ENCODE data around the gene GCK.

Gene GCK

DNA sequence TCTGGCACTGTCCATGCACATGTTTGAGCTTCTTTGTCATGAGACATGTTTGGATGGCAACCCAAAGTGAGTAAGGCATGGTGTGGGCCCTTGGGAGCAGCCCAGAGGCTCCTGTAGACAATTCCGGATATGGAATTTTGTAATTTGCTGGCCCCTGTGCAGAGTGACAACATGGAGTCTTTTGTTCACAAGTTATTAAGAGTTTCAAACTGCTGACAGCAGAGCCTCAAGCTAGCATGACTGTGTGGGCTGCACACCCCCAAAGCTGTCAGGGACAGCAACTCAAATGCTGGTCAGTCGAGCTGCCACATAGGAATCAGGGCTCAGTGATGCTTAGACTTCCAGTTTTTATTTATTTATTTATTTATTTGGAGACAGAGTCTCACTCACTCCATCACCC is 41.1 kb downstream of the GCK start:
- TF ChIP-seq GLIS3 (CRISPR knock-in tag; IDR thresholded peaks at IDR 0.05) (no peak), ISL1 (CRISPR knock-in tag; IDR thresholded peaks at IDR 0.05) (no peak), CSDC2 (CRISPR knock-in tag; IDR thresholded peaks at IDR 0.05) (no peak), BACH2 (CRISPR knock-in tag; IDR thresholded peaks at IDR 0.05; ENCODE audit: borderline replicate concordance) (no peak), ZC3H10 (CRISPR knock-in tag; IDR thresholded peaks at IDR 0.05) (no peak), PPARA (CRISPR knock-in tag; IDR thresholded peaks at IDR 0.05; ENCODE audit: borderline replicate concordance) (no peak), ZNF70 (CRISPR knock-in tag; IDR thresholded peaks at IDR 0.05) (no peak), SNAI2 (CRISPR knock-in tag; IDR thresholded peaks at IDR 0.05) (no peak), RARB (CRISPR knock-in tag; IDR thresholded peaks at IDR 0.05) (no peak), ZNF8 (CRISPR knock-in tag; IDR thresholded peaks at IDR 0.05) (no peak), ZFP30 (CRISPR knock-in tag; IDR thresholded peaks at IDR 0.05) (no peak), TOX (CRISPR knock-in tag; IDR thresholded peaks at IDR 0.05; ENCODE audit: borderline replicate concordance) (no peak), ZNF565 (CRISPR knock-in tag; conservative IDR thresholded peaks at IDR 0.05; ENCODE audit: low read depth) (no peak)
- TF ChIP-seq, protein P1, sequence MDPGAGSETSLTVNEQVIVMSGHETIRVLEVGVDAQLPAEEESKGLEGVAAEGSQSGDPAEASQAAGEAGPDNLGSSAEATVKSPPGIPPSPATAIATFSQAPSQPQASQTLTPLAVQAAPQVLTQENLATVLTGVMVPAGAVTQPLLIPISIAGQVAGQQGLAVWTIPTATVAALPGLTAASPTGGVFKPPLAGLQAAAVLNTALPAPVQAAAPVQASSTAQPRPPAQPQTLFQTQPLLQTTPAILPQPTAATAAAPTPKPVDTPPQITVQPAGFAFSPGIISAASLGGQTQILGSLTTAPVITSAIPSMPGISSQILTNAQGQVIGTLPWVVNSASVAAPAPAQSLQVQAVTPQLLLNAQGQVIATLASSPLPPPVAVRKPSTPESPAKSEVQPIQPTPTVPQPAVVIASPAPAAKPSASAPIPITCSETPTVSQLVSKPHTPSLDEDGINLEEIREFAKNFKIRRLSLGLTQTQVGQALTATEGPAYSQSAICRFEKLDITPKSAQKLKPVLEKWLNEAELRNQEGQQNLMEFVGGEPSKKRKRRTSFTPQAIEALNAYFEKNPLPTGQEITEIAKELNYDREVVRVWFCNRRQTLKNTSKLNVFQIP (CRISPR knock-in tag; IDR thresholded peaks at IDR 0.05; ENCODE audit: borderline replicate concordance, low read depth): no peak
- TF ChIP-seq, protein P2, sequence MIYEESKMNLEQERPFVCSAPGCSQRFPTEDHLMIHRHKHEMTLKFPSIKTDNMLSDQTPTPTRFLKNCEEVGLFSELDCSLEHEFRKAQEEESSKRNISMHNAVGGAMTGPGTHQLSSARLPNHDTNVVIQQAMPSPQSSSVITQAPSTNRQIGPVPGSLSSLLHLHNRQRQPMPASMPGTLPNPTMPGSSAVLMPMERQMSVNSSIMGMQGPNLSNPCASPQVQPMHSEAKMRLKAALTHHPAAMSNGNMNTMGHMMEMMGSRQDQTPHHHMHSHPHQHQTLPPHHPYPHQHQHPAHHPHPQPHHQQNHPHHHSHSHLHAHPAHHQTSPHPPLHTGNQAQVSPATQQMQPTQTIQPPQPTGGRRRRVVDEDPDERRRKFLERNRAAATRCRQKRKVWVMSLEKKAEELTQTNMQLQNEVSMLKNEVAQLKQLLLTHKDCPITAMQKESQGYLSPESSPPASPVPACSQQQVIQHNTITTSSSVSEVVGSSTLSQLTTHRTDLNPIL (CRISPR knock-in tag; IDR thresholded peaks at IDR 0.05; ENCODE audit: low read depth): no peak
- ATAC-seq: no peak

DNA sequence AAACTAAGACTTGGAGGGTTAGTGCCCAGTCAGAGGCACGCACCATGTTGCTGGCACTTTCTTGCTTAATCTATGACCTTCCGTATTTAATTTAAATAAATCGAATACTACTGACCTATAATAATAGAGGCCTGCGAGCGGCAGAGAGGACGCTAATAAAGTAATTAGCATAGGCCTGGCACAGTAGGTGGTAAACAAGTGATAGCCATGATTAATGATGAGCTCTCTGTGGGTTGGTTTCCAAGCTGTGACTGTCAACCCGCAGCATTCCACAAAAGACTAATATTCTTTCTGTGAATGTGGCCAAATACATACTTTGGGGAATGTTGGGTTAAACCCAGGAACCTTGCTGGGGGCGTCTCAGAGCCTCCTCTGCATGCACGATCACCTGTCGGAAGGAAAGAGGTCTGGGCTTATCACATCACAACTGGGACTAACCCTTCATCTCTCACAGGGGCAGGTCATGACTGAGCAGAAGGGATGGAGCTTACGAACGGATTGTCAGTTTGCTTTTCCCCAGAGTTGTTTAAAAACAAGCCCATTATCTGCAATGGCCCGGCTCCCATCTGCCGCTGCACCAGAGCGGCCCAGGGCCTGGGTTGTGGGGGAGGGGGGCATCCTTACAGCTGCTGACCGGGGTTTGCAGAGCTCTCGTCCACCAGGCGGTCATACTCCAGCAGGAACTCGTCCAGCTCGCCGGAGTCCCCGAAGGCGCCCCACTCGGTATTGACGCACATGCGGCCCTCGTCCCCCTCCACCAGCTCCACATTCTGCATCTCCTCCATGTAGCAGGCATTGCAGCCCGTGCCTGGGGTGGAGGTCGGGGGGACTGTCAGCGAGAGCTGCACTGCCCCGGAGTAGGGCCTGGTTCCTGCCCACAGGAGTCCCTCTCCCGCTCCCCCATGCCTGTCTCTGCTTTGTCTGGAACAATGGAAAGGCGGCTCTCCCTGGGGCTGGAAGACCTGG is 41.9 kb downstream of the GCK start:
- ATAC-seq: no peak
- TF ChIP-seq ZFP3 (CRISPR knock-in tag; IDR thresholded peaks at IDR 0.05) (no peak), SNAI2 (CRISPR knock-in tag; IDR thresholded peaks at IDR 0.05) (no peak), TOX (CRISPR knock-in tag; IDR thresholded peaks at IDR 0.05; ENCODE audit: borderline replicate concordance) (no peak), ISL1 (CRISPR knock-in tag; IDR thresholded peaks at IDR 0.05) (no peak), ZNF565 (CRISPR knock-in tag; conservative IDR thresholded peaks at IDR 0.05; ENCODE audit: low read depth) (no peak)
- TF ChIP-seq, protein P3, sequence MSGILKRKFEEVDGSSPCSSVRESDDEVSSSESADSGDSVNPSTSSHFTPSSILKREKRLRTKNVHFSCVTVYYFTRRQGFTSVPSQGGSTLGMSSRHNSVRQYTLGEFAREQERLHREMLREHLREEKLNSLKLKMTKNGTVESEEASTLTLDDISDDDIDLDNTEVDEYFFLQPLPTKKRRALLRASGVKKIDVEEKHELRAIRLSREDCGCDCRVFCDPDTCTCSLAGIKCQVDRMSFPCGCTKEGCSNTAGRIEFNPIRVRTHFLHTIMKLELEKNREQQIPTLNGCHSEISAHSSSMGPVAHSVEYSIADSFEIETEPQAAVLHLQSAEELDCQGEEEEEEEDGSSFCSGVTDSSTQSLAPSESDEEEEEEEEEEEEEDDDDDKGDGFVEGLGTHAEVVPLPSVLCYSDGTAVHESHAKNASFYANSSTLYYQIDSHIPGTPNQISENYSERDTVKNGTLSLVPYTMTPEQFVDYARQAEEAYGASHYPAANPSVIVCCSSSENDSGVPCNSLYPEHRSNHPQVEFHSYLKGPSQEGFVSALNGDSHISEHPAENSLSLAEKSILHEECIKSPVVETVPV (CRISPR knock-in tag; IDR thresholded peaks at IDR 0.05): no peak
- TF ChIP-seq, protein P4, sequence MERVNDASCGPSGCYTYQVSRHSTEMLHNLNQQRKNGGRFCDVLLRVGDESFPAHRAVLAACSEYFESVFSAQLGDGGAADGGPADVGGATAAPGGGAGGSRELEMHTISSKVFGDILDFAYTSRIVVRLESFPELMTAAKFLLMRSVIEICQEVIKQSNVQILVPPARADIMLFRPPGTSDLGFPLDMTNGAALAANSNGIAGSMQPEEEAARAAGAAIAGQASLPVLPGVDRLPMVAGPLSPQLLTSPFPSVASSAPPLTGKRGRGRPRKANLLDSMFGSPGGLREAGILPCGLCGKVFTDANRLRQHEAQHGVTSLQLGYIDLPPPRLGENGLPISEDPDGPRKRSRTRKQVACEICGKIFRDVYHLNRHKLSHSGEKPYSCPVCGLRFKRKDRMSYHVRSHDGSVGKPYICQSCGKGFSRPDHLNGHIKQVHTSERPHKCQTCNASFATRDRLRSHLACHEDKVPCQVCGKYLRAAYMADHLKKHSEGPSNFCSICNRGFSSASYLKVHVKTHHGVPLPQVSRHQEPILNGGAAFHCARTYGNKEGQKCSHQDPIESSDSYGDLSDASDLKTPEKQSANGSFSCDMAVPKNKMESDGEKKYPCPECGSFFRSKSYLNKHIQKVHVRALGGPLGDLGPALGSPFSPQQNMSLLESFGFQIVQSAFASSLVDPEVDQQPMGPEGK (CRISPR knock-in tag; IDR thresholded peaks at IDR 0.05; ENCODE audit: borderline replicate concordance): no peak

DNA sequence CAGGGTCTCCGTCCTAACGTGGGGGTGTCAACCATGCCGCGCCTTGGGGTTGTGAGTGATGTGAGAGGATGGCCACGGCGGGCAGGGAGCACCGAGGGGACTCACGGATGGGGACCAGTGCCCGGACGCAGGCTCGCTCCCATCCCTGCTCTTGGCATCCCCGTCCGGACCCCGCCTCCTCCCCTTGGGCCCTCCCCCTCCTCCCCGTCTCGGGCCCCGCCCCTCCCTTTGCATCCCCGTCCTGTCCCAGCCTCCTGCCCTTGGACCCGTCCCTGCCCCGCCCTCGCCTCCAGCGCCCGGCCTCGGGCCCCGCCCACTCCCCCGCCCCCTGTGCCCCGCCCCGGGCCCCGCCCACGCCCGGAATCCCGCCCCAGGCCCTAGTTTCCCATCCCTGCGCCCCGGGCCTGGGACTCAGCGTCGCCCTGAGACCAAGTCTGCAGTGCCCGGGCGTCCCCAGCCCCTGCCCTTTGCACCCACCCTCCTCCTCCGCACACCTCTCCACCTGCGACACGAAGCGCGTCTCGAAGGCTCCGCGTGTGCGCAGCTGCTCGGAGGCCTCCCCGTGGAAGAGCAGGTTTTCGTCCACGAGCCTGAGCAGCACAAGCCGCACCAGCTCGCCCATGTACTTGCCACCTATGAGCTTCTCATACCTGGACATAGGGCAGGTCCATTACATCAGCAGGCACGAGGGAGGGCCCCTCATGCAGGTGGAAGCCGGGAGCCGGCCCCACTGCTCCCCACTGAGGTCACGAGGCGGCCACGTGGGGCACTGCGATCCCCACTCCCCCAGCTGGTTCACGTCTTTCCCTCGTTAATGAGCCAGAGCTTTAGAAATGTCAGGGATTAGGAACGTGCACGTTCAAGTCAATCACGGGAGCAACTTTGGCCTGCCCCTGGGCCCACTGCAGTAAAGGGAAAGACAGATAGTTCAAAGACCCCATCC is 43.0 kb downstream of the GCK start:
- no peak for TF ChIP-seq ZFP3 (CRISPR knock-in tag; IDR thresholded peaks at IDR 0.05)
- no peak for TF ChIP-seq RARB (CRISPR knock-in tag; IDR thresholded peaks at IDR 0.05)
- TF ChIP-seq OSR1 (CRISPR knock-in tag; IDR thresholded peaks at IDR 0.05): no peak
- TF ChIP-seq, protein P1 (CRISPR knock-in tag; IDR thresholded peaks at IDR 0.05; ENCODE audit: borderline replicate concordance, low read depth): no peak
- ATAC-seq: peak; percentile 86
